ENCODE results near the gene DNMT1. TPM values are rescaled to one million over a fixed set of nuclear protein-coding genes. Genes with fewer than 3 reads are reported as not detected.

Gene DNMT1
- total RNA-seq, 1 experiment from 2014 or later: 227 TPM

GRCh38 chr19:10141973-10142372, 52.8 kb downstream of the DNMT1 start:
- H2BK15ac ChIP-seq (ENCODE audit: low read depth, low read length): no peak overlapping the region
- no peak overlapping the region for H4K8ac ChIP-seq (replicated peaks; ENCODE audit: insufficient read length, low read depth, low read length)
- no peak overlapping the region for H2BK120ac ChIP-seq (ENCODE audit: low read depth, low read length, poor library complexity, severe bottlenecking)
- no peak overlapping the region for H2AK5ac ChIP-seq (ENCODE audit: insufficient read length, low read length)
- H3K18ac ChIP-seq (ENCODE audit: insufficient read length, low read depth, low read length): no peak overlapping the region
- H3K9me3 ChIP-seq (ENCODE audit: control insufficient read depth, low read depth, low read length): no peaks in the 10 kb centered on the region
- H3K79me2 ChIP-seq (ENCODE audit: insufficient read depth, low read length): 0 out of 2 replicates have a peak, but pooled peaks cover 2% of the 10 kb centered on the region
- no peak overlapping the region for H2BK12ac ChIP-seq (ENCODE audit: insufficient read length, low read depth, low read length)
- H2BK20ac ChIP-seq (ENCODE audit: low read depth, low read length, poor library complexity, severe bottlenecking): no peak overlapping the region
- no peak overlapping the region for H3K56ac ChIP-seq (ENCODE audit: insufficient read length, low read depth, low read length)
- H4K20me1 ChIP-seq (ENCODE audit: control insufficient read depth, insufficient read depth, insufficient read length): no peaks in the 10 kb centered on the region
- H4K91ac ChIP-seq (ENCODE audit: insufficient read length, low read depth, low read length): no peak overlapping the region
- no peak overlapping the region for H2BK5ac ChIP-seq (ENCODE audit: insufficient read length, low read length)
- no peak overlapping the region for H3K9ac ChIP-seq (ENCODE audit: extremely low read depth, insufficient read length, low read length)
- H3K79me1 ChIP-seq (ENCODE audit: insufficient read depth, low read depth, low read length, poor library complexity, severe bottlenecking): no peaks in the 10 kb centered on the region
- no peaks in the 10 kb centered on the region for H3K9me3 Mint-ChIP-seq
- H3K4me1 ChIP-seq (ENCODE audit: insufficient read depth, low read length): no peaks in the 10 kb centered on the region
- no peaks in the 10 kb centered on the region for H3K4me1 Mint-ChIP-seq
- H3K4me3 Mint-ChIP-seq: no peak overlapping the region
- TF ChIP-seq CTCF (conservative IDR thresholded peaks at IDR 0.05): no peak
- no peak overlapping the region for H3K14ac ChIP-seq (ENCODE audit: insufficient read depth, low read length)
- no peak overlapping the region for H3K4me2 ChIP-seq (ENCODE audit: insufficient read depth, insufficient read length, low read length)
- no peak overlapping the region for H3K27ac ChIP-seq (ENCODE audit: insufficient read length, low read depth, low read length)
- H3K27me3 ChIP-seq (ENCODE audit: insufficient read depth, low read length): no peaks in the 10 kb centered on the region
- H3K23ac ChIP-seq (ENCODE audit: insufficient read length, low read depth, low read length): no peak overlapping the region
- H2AFZ ChIP-seq (ENCODE audit: low read length): no peak overlapping the region
- peaks cover 51 to 100% (median 89%) of the 10 kb centered on the region in 3 experiments; a peak in 6 of 7 replicates for H3K36me3 Mint-ChIP-seq (ENCODE audit: insufficient read depth in 1 of 3, low read depth in 3 of 3)
- DNase-seq: no peak
- H4K5ac ChIP-seq (ENCODE audit: insufficient read length, low read depth, low read length): no peak overlapping the region
- no peaks in the 10 kb centered on the region; the same call in 1 of the 2 replicates for H3K27me3 Mint-ChIP-seq (ENCODE audit: low read depth)
- no CpG with 5 or more reads among the region's 18 CpGs for WGBS (ENCODE audit: extremely low coverage, insufficient read length, low lambda C conversion rate)
- no peak overlapping the region for H3K4ac ChIP-seq (ENCODE audit: low read depth, low read length)
- H3T11ph ChIP-seq (ENCODE audit: low read length): no peak overlapping the region
- H3K23me2 ChIP-seq (ENCODE audit: insufficient read length, low read depth, low read length, poor library complexity, severe bottlenecking): no peaks in the 10 kb centered on the region
- no peak overlapping the region for H3K27ac Mint-ChIP-seq

Data from H9 (cell line).